K562 (cell line): ENCODE results near the gene SULT1C4. TPM values are rescaled to one million over a fixed set of nuclear protein-coding genes. Genes with fewer than 3 reads are reported as not detected.
A peak's percentile ranks its signal among the peaks of the same experiment; 100 is the strongest.

Source experiments
- ARHGAP35 ChIP-seq: fragments of 450-650 bp; IDR thresholded peaks from 2 replicates; pipeline ENCODE4 v1.6.1; 2018; ENCODE audit not compliant: partially characterized antibody
- ATF4 ChIP-seq: fragments of 450-650 bp; formaldehyde crosslinking; IDR thresholded peaks from 2 replicates; pipeline ENCODE4 v1.4.0; 2022; ENCODE audit warnings: mild to moderate bottlenecking, moderate library complexity
- BCL6 ChIP-seq: fragments of 250-450 bp; sonication (Bioruptor Pico); IDR thresholded peaks from 2 replicates; pipeline ENCODE4 v1.4.0; 2020
- CBFA2T2 ChIP-seq: fragments of 450-650 bp; conservative IDR thresholded peaks from 2 replicates; pipeline ENCODE4 v1.6.1; 2017; ENCODE audit warnings: mild to moderate bottlenecking
- CCNT2 ChIP-seq: IDR thresholded peaks from 2 replicates; pipeline ENCODE4 v1.6.1; 2011; ENCODE audit warnings: borderline replicate concordance, low read depth, mild to moderate bottlenecking, moderate library complexity, mixed read lengths, low read length; ENCODE audit not compliant: insufficient read length; ENCODE audit errors: extremely low read depth
- CREM ChIP-seq: IDR thresholded peaks from 2 replicates; pipeline ENCODE4 v1.6.1; 2014; ENCODE audit warnings: antibody characterized with exemption, low read depth
- GTF2B ChIP-seq: IDR thresholded peaks from 2 replicates; pipeline ENCODE4 v1.6.1; 2011; ENCODE audit not compliant: insufficient read length; ENCODE audit errors: extremely low read depth
- GTF2F1 ChIP-seq: IDR thresholded peaks from 2 replicates; pipeline ENCODE4 v1.6.1; 2011; ENCODE audit warnings: low read depth, low read length, improper control_type of control experiment
- KLF16 ChIP-seq: IDR thresholded peaks from 2 replicates; pipeline ENCODE4 v1.6.1; 2016; ENCODE audit warnings: antibody characterized with exemption
- MBD2 ChIP-seq: sonication (generic); IDR thresholded peaks from 2 replicates; pipeline ENCODE4 v1.6.1; 2016; ENCODE audit warnings: low read depth, borderline replicate concordance
- MTA3 ChIP-seq: fragments of 450-650 bp; formaldehyde crosslinking; IDR thresholded peaks from 2 replicates; pipeline ENCODE4 v1.6.1; 2017; ENCODE audit warnings: mild to moderate bottlenecking, borderline replicate concordance
- NCOR1 ChIP-seq: fragments of 450-650 bp; IDR thresholded peaks from 2 replicates; pipeline ENCODE4 v1.6.1; 2016; ENCODE audit warnings: mild to moderate bottlenecking, moderate library complexity
- NONO ChIP-seq, 2 experiments: fragments of 200-400 bp in 1 of 2; fragments of 450-650 bp in 1 of 2; formaldehyde crosslinking in 1 of 2; IDR thresholded peaks; 2 replicates each; pipeline ENCODE4 v1.6.1; 2017; ENCODE audit warnings: low read depth in 2 of 2, mild to moderate bottlenecking in 2 of 2, moderate library complexity in 2 of 2, low read length in 1 of 2
- PML ChIP-seq: IDR thresholded peaks from 2 replicates; pipeline ENCODE4 v1.6.1; 2012; ENCODE audit warnings: low read length, inconsistent platforms
- RCOR1 ChIP-seq, 2 experiments: IDR thresholded peaks; 2 replicates each; pipeline ENCODE4 v1.6.1; 2012; ENCODE audit warnings: low read depth in 2 of 2, low read length in 2 of 2, borderline replicate concordance in 1 of 2, improper control_type of control experiment in 1 of 2
- SIN3A ChIP-seq, 2 experiments: fragments of 150-350 bp in 1 of 2; IDR thresholded peaks; 2 replicates each; pipeline ENCODE4 v1.6.1; 2011 to 2016; ENCODE audit warnings: borderline replicate concordance in 2 of 2, low read depth in 2 of 2, low read length in 2 of 2, mild to moderate bottlenecking in 2 of 2, moderate library complexity in 2 of 2; ENCODE audit not compliant: control insufficient read depth in 1 of 2
- TAL1 ChIP-seq: fragments of 450-650 bp; IDR thresholded peaks from 2 replicates; pipeline ENCODE4 v1.6.1; 2016; ENCODE audit warnings: mild to moderate bottlenecking
- TEAD4 ChIP-seq, 2 experiments: sonication (generic) in 1 of 2; formaldehyde crosslinking in 1 of 2; IDR thresholded peaks; 2 replicates each; pipeline versions ENCODE4 v1.6.1 to v1.8.0; 2012 to 2022; ENCODE audit warnings: borderline replicate concordance in 1 of 2, inconsistent platforms in 1 of 2, low read length in 1 of 2, mild to moderate bottlenecking in 1 of 2, missing genetic modification reagents in 1 of 2
- ZC3H4 ChIP-seq: sonication (generic); formaldehyde crosslinking; IDR thresholded peaks from 2 replicates; pipeline ENCODE4 v1.9.0; 2021; ENCODE audit warnings: missing genetic modification reagents, borderline replicate concordance
- ZC3H8 ChIP-seq: fragments of 450-650 bp; IDR thresholded peaks from 2 replicates; pipeline ENCODE4 v1.6.1; 2017
- ZMIZ1 ChIP-seq, 2 experiments: fragments of 150-350 bp in 1 of 2; IDR thresholded peaks; 2 replicates each; pipeline ENCODE4 v1.6.1; 2012 to 2016; ENCODE audit warnings: low read depth in 2 of 2, low read length in 2 of 2, mild to moderate bottlenecking in 1 of 2, moderate library complexity in 1 of 2
- ZNF133 ChIP-seq: fragments of 250-450 bp; sonication (Bioruptor Pico); IDR thresholded peaks from 2 replicates; pipeline ENCODE4 v1.4.0; 2020; ENCODE audit warnings: mild to moderate bottlenecking
- ZNF778 ChIP-seq: fragments of 450-650 bp; formaldehyde crosslinking; IDR thresholded peaks from 2 replicates; pipeline ENCODE4 v1.4.0; 2020; ENCODE audit warnings: mild to moderate bottlenecking, moderate library complexity
- polyA plus RNA-seq, 8 experiments: library from polyadenylated mRNA; depleted of rRNA in 4 of 8; stranded (reverse) in 5 of 8; unstranded in 3 of 8; fragments of >200 nt; fragmentation: Nextera tagmentation in 2 of 8; fragmentation: Illumina TruSeq in 1 of 8; extraction: Ambion mirVana in 2 of 8; extraction: Trizol in 1 of 8; gene quantifications; 2 replicates each; pipeline versions ENCODE4 v1.2.1 to v1.2.3, GENCODE V29; 2011 to 2014; ENCODE audit warnings: inconsistent platforms in 1 of 8, missing spikeins in 1 of 8
- total RNA-seq, 7 experiments: library from RNA; depleted of rRNA in 6 of 7; stranded (reverse); fragments of >200 nt in 6 of 7; fragmentation: Illumina TruSeq in 2 of 7; extraction: Trizol in 2 of 7; gene quantifications; 2 replicates each; pipeline versions ENCODE4 v1.2.1 to v1.2.3, GENCODE V29; 2011 to 2021; ENCODE audit warnings: low replicate concordance in 1 of 7

The SULT1C4 gene
- total and polyA plus RNA-seq, 9 of the 15 experiments (the other 6 are each of a cell fraction or from before 2014, with no cell fraction given), result 0.04 to 0.14 (median 0.09) TPM; not detected in 5

GRCh38 chr2:108355906-108356734, 21.6 kb upstream of the SULT1C4 start (continued):
- peak in 1 of 2 experiments; percentile 39; a peak in 1 of 4 replicates for TF ChIP-seq NONO (IDR thresholded peaks at IDR 0.05; ENCODE audit: low read depth in 2 of 2, low read length in 1 of 2)
- no peak; a peak in 1 of 4 replicates for TF ChIP-seq RCOR1 (IDR thresholded peaks at IDR 0.05; ENCODE audit: borderline replicate concordance in 1 of 2, low read depth in 2 of 2, low read length in 2 of 2)
- TF ChIP-seq ZMIZ1 (IDR thresholded peaks at IDR 0.05; ENCODE audit: low read depth in 2 of 2, low read length in 2 of 2), result peak in 1 of 2 experiments; percentile 88; a peak in 2 of 4 replicates
- TF ChIP-seq CREM, result 0 out of 2 replicates have a peak, but pooled peaks have one; percentile 15
- TF ChIP-seq BCL6, result no peak
- no peak for TF ChIP-seq ZNF778
- TF ChIP-seq ZC3H4 (CRISPR knock-in tag), result peak; percentile 81
- TF ChIP-seq TEAD4 (IDR thresholded peaks at IDR 0.05; ENCODE audit: low read length), result peak; percentile 84
- no peak for TF ChIP-seq TEAD4 (CRISPR knock-in tag; IDR thresholded peaks at IDR 0.05; ENCODE audit: borderline replicate concordance)
- TF ChIP-seq TAL1, result peak; percentile 81
- TF ChIP-seq ZNF133 (CRISPR knock-in tag), result no peak
- TF ChIP-seq GTF2F1, result peak; percentile 93; the same call in 1 of the 2 replicates
- TF ChIP-seq NCOR1, result peak; percentile 19
- no peak for TF ChIP-seq ATF4 (CRISPR knock-in tag)
- no peak for TF ChIP-seq KLF16
- TF ChIP-seq ZC3H8, result peak; percentile 96
- TF ChIP-seq CBFA2T2, result peak; percentile 58; the same call in 1 of the 2 replicates
- 0 out of 2 replicates have a peak, but pooled peaks have one; percentile 44 for TF ChIP-seq MBD2
- TF ChIP-seq CCNT2, result peak; percentile 37
- peak in 1 of 2 experiments; percentile 57; a peak in 1 of 4 replicates for TF ChIP-seq SIN3A (IDR thresholded peaks at IDR 0.05; ENCODE audit: borderline replicate concordance in 2 of 2, control insufficient read depth in 1 of 2, low read depth in 2 of 2, low read length in 2 of 2)
- peak; percentile 99 for TF ChIP-seq PML
- TF ChIP-seq ARHGAP35, result peak; percentile 57
- TF ChIP-seq MTA3, result peak; percentile 64; the same call in 1 of the 2 replicates
- peak; percentile 93 for TF ChIP-seq GTF2B
